WTC11 (cell line): ENCODE measurements around the gene POLR2E. TPM values are rescaled to one million over a fixed set of nuclear protein-coding genes. Genes with fewer than 3 reads are reported as not detected.

ENCODE experiments used
- ATAC-seq: fragments of 200-7000 bp; cut with Tn5 transposase; 2 replicates; pipeline ENCODE4 v1.10.0; 2021; ENCODE audit warnings: mild to moderate bottlenecking, moderate library complexity
- CTCF ChIA-PET: fragments of 300-600 bp; sonication (Branson Sonifier 250); formaldehyde crosslinking; loops from one replicate; lab custom pipeline; 2021; ENCODE audit warnings: antibody characterized with exemption; lab: Charles Lee
- POLR2A ChIA-PET: fragments of 350-600 bp; sonication (Branson Sonifier 250); formaldehyde crosslinking; loops from one replicate; lab custom pipeline; 2021; ENCODE audit warnings: antibody characterized with exemption; lab: Charles Lee
- DNase-seq: peaks from one replicate; pipeline ENCODE4 v3.0.0; 2021; ENCODE audit warnings: low spot score
- H3K27ac Mint-ChIP-seq: 2 replicates; pipeline ENCODE4 v1.8.0; 2021; ENCODE audit warnings: mixed read lengths
- H3K27me3 Mint-ChIP-seq: 2 replicates; pipeline ENCODE4 v1.8.0; 2021; ENCODE audit warnings: low read depth, mild to moderate bottlenecking, moderate library complexity, mixed read lengths
- H3K36me3 Mint-ChIP-seq: 2 replicates; pipeline ENCODE4 v1.8.0; 2021; ENCODE audit warnings: mixed read lengths
- H3K4me1 Mint-ChIP-seq: 2 replicates; pipeline ENCODE4 v1.8.0; 2022; ENCODE audit warnings: mixed read lengths
- H3K4me3 Mint-ChIP-seq: 2 replicates; pipeline ENCODE4 v1.8.0; 2021; ENCODE audit warnings: mild to moderate bottlenecking, moderate library complexity, mixed read lengths
- H3K9me3 Mint-ChIP-seq: 2 replicates; pipeline ENCODE4 v1.8.0; 2021; ENCODE audit warnings: mixed read lengths
- GABPB1 ChIP-seq: sonication (generic); formaldehyde crosslinking; IDR thresholded peaks from 2 replicates; pipeline ENCODE4 v1.8.1; 2023; ENCODE audit warnings: mild to moderate bottlenecking, missing genetic modification reagents
- HMGA2 ChIP-seq: fragments of 250-450 bp; sonication (Bioruptor Pico); IDR thresholded peaks from 2 replicates; pipeline ENCODE4 v1.4.0; 2021; ENCODE audit warnings: mild to moderate bottlenecking, moderate library complexity
- IRF2 ChIP-seq: sonication (generic); formaldehyde crosslinking; IDR thresholded peaks from 2 replicates; pipeline ENCODE4 v1.8.0; 2022; ENCODE audit warnings: low read depth, missing genetic modification reagents, borderline replicate concordance
- KAT7 ChIP-seq: sonication (generic); formaldehyde crosslinking; IDR thresholded peaks from 2 replicates; pipeline ENCODE4 v1.8.1; 2023; ENCODE audit warnings: missing genetic modification reagents, mild to moderate bottlenecking, borderline replicate concordance
- MXD4 ChIP-seq: fragments of 250-450 bp; sonication (Bioruptor Pico); IDR thresholded peaks from 2 replicates; pipeline ENCODE4 v1.8.0; 2021; ENCODE audit warnings: mild to moderate bottlenecking, moderate library complexity, borderline replicate concordance
- NFATC4 ChIP-seq: fragments of 250-450 bp; sonication (Bioruptor Pico); IDR thresholded peaks from 2 replicates; pipeline ENCODE4 v1.9.0; 2021; ENCODE audit warnings: mild to moderate bottlenecking
- OVOL2 ChIP-seq: fragments of 250-450 bp; sonication (Bioruptor Pico); IDR thresholded peaks from 2 replicates; pipeline ENCODE4 v1.9.0; 2021; ENCODE audit warnings: mild to moderate bottlenecking, borderline replicate concordance
- RELA ChIP-seq: sonication (generic); formaldehyde crosslinking; IDR thresholded peaks from 2 replicates; pipeline ENCODE4 v1.8.1; 2022; ENCODE audit warnings: missing genetic modification reagents, mild to moderate bottlenecking, borderline replicate concordance
- TEAD1 ChIP-seq: sonication (generic); formaldehyde crosslinking; IDR thresholded peaks from 2 replicates; pipeline ENCODE4 v1.8.0; 2022; ENCODE audit warnings: mild to moderate bottlenecking, missing genetic modification reagents
- TEAD4 ChIP-seq: sonication (generic); formaldehyde crosslinking; IDR thresholded peaks from 2 replicates; pipeline ENCODE4 v1.8.0; 2022; ENCODE audit warnings: mild to moderate bottlenecking, missing genetic modification reagents
- ZNF138 ChIP-seq: sonication (generic); formaldehyde crosslinking; conservative IDR thresholded peaks from 2 replicates; pipeline ENCODE4 v1.8.1; 2022; ENCODE audit warnings: mild to moderate bottlenecking, moderate library complexity, missing genetic modification reagents
- ZNF232 ChIP-seq: sonication (generic); formaldehyde crosslinking; IDR thresholded peaks from 2 replicates; pipeline ENCODE4 v1.8.0; 2022; ENCODE audit warnings: mild to moderate bottlenecking, missing genetic modification reagents
- ZNF396 ChIP-seq: fragments of 250-450 bp; sonication (Bioruptor Pico); IDR thresholded peaks from 2 replicates; pipeline ENCODE4 v1.8.0; 2021; ENCODE audit warnings: mild to moderate bottlenecking, moderate library complexity, borderline replicate concordance
- total RNA-seq: library from RNA; stranded (reverse); gene quantifications from 3 replicates; pipeline ENCODE4 v1.2.3, GENCODE V29; 2021
- TF ChIP-seq, protein P1 (sequence below): fragments of 250-450 bp; sonication (Bioruptor Pico); conservative IDR thresholded peaks from 2 replicates; pipeline ENCODE4 v1.9.0; 2021; ENCODE audit warnings: mild to moderate bottlenecking
- TF ChIP-seq, protein P2 (sequence below): sonication (generic); formaldehyde crosslinking; IDR thresholded peaks from 2 replicates; pipeline ENCODE4 v1.8.0; 2022; ENCODE audit warnings: mild to moderate bottlenecking, missing genetic modification reagents
- TF ChIP-seq, protein P3 (sequence below): sonication (generic); formaldehyde crosslinking; conservative IDR thresholded peaks from 2 replicates; pipeline ENCODE4 v1.8.1; 2023; ENCODE audit warnings: mild to moderate bottlenecking, low read depth, missing genetic modification reagents, moderate library complexity
- TF ChIP-seq, protein P4 (sequence below): sonication (generic); formaldehyde crosslinking; IDR thresholded peaks from 2 replicates; pipeline ENCODE4 v1.8.0; 2023; ENCODE audit warnings: missing genetic modification reagents
- TF ChIP-seq, protein P5 (sequence below): sonication (generic); formaldehyde crosslinking; IDR thresholded peaks from 2 replicates; pipeline ENCODE4 v1.8.0; 2022; ENCODE audit warnings: mild to moderate bottlenecking, missing genetic modification reagents

POLR2E gene
- total RNA-seq, 1 experiment from 2014 or later, result 275 TPM

DNA sequence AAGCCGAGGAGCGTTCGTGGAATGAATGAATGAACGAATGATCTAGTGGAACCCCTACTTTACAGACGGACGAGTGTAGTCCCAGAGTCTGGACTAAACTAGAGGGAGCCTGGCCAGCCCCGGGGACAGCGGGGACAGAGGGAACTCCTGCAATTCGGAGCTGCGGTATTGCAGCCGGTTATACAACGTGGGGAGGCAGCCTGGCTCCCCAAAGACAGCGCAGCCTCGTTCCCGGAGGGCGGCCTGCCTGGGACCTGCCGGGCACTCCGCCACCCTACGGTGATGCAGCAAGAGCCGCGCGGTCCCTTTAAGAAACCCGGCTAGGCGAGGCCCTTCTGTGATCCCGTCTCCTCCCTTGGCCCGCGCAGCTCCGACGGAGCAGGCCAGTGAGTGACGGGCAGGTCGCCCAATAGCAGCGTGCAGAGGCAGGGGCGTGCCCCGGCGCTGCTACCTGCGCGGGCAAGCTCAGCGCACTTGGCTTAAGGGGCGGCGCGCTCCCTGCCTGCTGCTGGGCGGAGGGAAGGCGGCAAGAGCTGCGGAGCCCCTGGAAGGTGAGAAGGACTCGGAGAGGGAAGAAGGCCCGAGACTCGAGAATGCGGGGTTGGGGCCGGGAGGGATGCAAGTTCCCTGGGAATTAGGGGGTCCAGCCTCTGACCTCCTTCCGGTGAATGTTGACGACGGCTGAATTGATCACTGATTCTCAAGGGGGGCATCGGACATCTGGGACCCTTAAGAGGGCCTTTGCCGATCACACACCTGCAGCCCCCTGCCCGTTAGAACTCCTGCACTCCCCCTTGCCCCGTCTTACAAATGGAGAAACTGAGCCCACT lies 55.3 kb downstream of the POLR2E start, which contains the start of gene ABCA7 (continued):
- TF ChIP-seq, protein P1, sequence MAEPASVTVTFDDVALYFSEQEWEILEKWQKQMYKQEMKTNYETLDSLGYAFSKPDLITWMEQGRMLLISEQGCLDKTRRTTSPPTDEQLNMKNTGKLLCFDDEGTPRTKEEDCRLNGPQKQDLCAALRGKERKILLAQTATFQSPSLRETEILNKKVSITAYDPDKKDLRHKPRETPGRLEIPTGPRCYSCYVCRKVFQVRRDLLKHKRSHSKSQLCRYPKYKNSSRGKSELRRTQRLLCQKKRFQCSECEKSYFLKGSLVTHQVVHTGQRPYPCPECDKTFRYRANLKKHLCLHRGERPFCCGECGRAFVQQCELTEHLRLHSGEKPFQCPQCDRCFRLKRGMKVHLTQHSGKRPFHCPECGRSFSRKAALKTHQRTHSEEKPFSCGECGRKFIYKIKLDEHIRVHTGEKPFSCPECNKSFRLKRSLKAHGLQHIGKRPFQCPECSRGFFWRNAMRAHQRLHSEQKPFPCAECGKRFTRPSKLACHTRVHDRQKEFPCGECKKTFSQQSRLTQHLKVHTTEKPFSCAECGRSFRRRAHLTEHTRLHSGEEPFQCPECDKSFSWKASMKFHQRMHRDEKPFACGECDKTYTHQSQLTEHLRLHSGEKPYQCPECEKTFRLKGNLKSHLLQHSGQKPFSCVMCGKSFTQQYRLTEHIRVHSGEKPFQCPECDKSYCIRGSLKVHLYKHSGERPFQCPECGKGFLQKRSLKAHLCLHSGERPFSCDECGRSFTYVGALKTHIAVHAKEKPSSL (CRISPR knock-in tag), result peak; percentile 45; the same call in 1 of the 2 replicates
- TF ChIP-seq ZNF396 (CRISPR knock-in tag) (no peak), TEAD4 (CRISPR knock-in tag) (no peak), HMGA2 (CRISPR knock-in tag) (no peak), ZNF138 (no peak), MXD4 (CRISPR knock-in tag) (no peak), OVOL2 (CRISPR knock-in tag) (0 out of 2 replicates have a peak, but pooled peaks have one; percentile 28), TEAD1 (CRISPR knock-in tag) (peak; percentile 13; the same call in 1 of the 2 replicates), GABPB1 (no peak), NFATC4 (CRISPR knock-in tag) (peak; percentile 91), ZNF232 (no peak)
- TF ChIP-seq, protein P2, sequence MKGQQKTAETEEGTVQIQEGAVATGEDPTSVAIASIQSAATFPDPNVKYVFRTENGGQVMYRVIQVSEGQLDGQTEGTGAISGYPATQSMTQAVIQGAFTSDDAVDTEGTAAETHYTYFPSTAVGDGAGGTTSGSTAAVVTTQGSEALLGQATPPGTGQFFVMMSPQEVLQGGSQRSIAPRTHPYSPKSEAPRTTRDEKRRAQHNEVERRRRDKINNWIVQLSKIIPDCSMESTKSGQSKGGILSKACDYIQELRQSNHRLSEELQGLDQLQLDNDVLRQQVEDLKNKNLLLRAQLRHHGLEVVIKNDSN (CRISPR knock-in tag), result peak; percentile 57; the same call in 1 of the 2 replicates
- TF ChIP-seq, protein P3, sequence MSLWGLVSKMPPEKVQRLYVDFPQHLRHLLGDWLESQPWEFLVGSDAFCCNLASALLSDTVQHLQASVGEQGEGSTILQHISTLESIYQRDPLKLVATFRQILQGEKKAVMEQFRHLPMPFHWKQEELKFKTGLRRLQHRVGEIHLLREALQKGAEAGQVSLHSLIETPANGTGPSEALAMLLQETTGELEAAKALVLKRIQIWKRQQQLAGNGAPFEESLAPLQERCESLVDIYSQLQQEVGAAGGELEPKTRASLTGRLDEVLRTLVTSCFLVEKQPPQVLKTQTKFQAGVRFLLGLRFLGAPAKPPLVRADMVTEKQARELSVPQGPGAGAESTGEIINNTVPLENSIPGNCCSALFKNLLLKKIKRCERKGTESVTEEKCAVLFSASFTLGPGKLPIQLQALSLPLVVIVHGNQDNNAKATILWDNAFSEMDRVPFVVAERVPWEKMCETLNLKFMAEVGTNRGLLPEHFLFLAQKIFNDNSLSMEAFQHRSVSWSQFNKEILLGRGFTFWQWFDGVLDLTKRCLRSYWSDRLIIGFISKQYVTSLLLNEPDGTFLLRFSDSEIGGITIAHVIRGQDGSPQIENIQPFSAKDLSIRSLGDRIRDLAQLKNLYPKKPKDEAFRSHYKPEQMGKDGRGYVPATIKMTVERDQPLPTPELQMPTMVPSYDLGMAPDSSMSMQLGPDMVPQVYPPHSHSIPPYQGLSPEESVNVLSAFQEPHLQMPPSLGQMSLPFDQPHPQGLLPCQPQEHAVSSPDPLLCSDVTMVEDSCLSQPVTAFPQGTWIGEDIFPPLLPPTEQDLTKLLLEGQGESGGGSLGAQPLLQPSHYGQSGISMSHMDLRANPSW (CRISPR knock-in tag), result no peak
- TF ChIP-seq, protein P4, sequence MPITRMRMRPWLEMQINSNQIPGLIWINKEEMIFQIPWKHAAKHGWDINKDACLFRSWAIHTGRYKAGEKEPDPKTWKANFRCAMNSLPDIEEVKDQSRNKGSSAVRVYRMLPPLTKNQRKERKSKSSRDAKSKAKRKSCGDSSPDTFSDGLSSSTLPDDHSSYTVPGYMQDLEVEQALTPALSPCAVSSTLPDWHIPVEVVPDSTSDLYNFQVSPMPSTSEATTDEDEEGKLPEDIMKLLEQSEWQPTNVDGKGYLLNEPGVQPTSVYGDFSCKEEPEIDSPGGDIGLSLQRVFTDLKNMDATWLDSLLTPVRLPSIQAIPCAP (CRISPR knock-in tag), result no peak

DNA sequence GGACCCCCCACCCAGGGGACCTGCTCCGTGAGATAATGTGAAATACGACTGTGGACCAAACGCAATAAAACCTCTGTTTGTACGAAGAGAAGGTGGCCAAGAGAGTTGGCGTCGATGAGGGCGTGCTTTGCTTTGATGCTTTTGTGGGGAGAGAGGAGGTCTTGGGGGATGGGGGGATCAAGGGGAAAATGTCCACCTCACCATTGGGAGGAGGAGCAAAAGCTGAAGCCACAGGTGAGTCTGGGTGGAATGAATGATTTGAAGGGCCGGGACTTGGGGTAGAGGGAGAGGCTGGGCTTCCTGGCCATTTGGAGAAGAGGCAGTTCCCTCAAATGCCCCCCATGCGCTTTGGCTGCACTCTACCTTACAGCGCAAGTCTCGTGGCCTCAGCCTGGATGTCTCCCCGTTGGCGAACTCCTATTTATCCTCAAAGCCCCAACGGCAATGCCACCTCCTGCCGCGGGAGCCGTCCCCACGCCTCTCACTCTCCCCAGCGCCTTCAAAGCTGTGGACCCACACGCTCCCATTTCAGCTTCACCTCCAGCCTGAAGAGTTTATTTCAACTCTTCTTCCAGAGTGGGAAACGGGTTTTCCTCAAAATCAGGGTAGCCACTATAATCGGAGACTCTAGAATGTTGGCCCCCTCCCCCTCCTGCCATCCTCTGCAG lies 56.1 kb downstream of the POLR2E start:
- Mint-ChIP-seq H3K27ac (peak overlapping the region; percentile 90), H3K9me3 (no peaks in the 10 kb centered on the region), H3K4me1 (peaks cover 12% of the 10 kb centered on the region), H3K36me3 (peaks cover 28% of the 10 kb centered on the region), H3K4me3 (peak overlapping the region; percentile 84), H3K27me3 (no peaks in the 10 kb centered on the region)
- DNase-seq (no peak), ATAC-seq (no peak)
- TF ChIP-seq IRF2 (CRISPR knock-in tag) (no peak), RELA (CRISPR knock-in tag) (no peak), TEAD4 (CRISPR knock-in tag) (no peak), KAT7 (CRISPR knock-in tag) (no peak)
- TF ChIP-seq, protein P5, sequence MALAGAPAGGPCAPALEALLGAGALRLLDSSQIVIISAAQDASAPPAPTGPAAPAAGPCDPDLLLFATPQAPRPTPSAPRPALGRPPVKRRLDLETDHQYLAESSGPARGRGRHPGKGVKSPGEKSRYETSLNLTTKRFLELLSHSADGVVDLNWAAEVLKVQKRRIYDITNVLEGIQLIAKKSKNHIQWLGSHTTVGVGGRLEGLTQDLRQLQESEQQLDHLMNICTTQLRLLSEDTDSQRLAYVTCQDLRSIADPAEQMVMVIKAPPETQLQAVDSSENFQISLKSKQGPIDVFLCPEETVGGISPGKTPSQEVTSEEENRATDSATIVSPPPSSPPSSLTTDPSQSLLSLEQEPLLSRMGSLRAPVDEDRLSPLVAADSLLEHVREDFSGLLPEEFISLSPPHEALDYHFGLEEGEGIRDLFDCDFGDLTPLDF (CRISPR knock-in tag), result no peak
- POLR2A ChIA-PET, result interaction anchor here (0.5 to 3.2 kb wide), 9 partner anchors 7 to 179 kb away, joined by 3 to 70 read pairs (median 4); partner anchors contain the start of genes ARHGAP45, CNN2 and RNU6-2
- CTCF ChIA-PET, result interaction anchor here (0.5 to 3.4 kb wide), 12 partner anchors 10 to 182 kb away, joined by 3 to 29 read pairs (median 5); partner anchors contain the start of genes ARHGAP45 and CNN2
